PC-9 (cell line): ENCODE measurements around the gene CD300E. TPM values are rescaled to one million over a fixed set of nuclear protein-coding genes. Genes with fewer than 3 reads are reported as not detected.

Experiments used
- BruUV-seq: library from RNA; stranded (reverse); fragments of 400-500 nt; replicated peaks from 2 replicates; lab custom pipeline; 2021; lab: Mats Ljungman, UMichigan
- CTCF ChIA-PET: fragments of 300-600 bp; sonication (Branson Sonifier 250); formaldehyde crosslinking; loops from one replicate; lab custom pipeline; 2022; ENCODE audit warnings: antibody characterized with exemption; lab: Charles Lee
- POLR2A ChIA-PET: fragments of 300-600 bp; sonication (Branson Sonifier 250); formaldehyde crosslinking; loops from one replicate; lab custom pipeline; 2022; ENCODE audit warnings: antibody characterized with exemption; ENCODE audit not compliant: unreplicated experiment; lab: Charles Lee
- DNase-seq, 2 experiments: peaks; one replicate each; pipeline versions ENCODE4 v3.0.0 to v3.0.0-alpha.2; 2015 to 2022; ENCODE audit warnings: mixed read lengths in 1 of 2
- H2AFZ ChIP-seq: fragments of 200-600 bp; sonication (generic); 2 replicates; pipeline ENCODE4 v1.8.1; 2017; ENCODE audit warnings: antibody characterized with exemption
- H3F3A ChIP-seq: fragments of 200-600 bp; sonication (generic); 2 replicates; pipeline ENCODE4 v1.8.1; 2017; ENCODE audit warnings: antibody characterized with exemption, mild to moderate bottlenecking, low read depth; ENCODE audit not compliant: insufficient read depth
- H3K27ac ChIP-seq: fragments of 200-600 bp; sonication (generic); 2 replicates; pipeline ENCODE4 v1.6.1; 2016; ENCODE audit warnings: mixed run types
- H3K27me3 ChIP-seq: fragments of 200-600 bp; sonication (generic); 2 replicates; pipeline ENCODE4 v1.6.1; 2016; ENCODE audit warnings: low read depth, mixed run types; ENCODE audit not compliant: insufficient read depth
- H3K36me3 ChIP-seq: fragments of 200-600 bp; sonication (generic); 2 replicates; pipeline ENCODE4 v1.6.1; 2016; ENCODE audit warnings: low read depth, mixed run types
- H3K4me1 ChIP-seq: fragments of 200-600 bp; sonication (generic); replicated peaks from 2 replicates; pipeline ENCODE4 v1.6.1; 2016; ENCODE audit warnings: mixed run types; ENCODE audit not compliant: insufficient read depth
- H3K4me2 ChIP-seq: fragments of 200-600 bp; sonication (generic); 2 replicates; pipeline ENCODE4 v1.6.1; 2017; ENCODE audit warnings: mixed run types
- H3K4me3 ChIP-seq: fragments of 200-600 bp; sonication (generic); 2 replicates; pipeline ENCODE4 v1.6.1; 2016; ENCODE audit warnings: mixed run types
- H3K79me2 ChIP-seq: fragments of 200-600 bp; sonication (generic); 2 replicates; pipeline ENCODE4 v1.6.1; 2017; ENCODE audit warnings: low read depth, mixed run types
- H3K9me2 ChIP-seq: fragments of 200-600 bp; sonication (generic); 2 replicates; pipeline ENCODE4 v1.8.1; 2017; ENCODE audit warnings: mild to moderate bottlenecking; ENCODE audit not compliant: insufficient read depth
- H3K9me3 ChIP-seq: fragments of 200-600 bp; sonication (generic); 2 replicates; pipeline ENCODE4 v1.8.1; 2016; ENCODE audit warnings: low read depth; ENCODE audit not compliant: insufficient read depth
- H4K20me1 ChIP-seq: fragments of 200-600 bp; sonication (generic); 2 replicates; pipeline ENCODE4 v1.8.1; 2017; ENCODE audit not compliant: insufficient read depth
- EZH2 ChIP-seq: fragments of 200-600 bp; sonication (generic); IDR thresholded peaks from 2 replicates; pipeline ENCODE4 v1.8.0; 2017; ENCODE audit warnings: antibody characterized with exemption, low read depth
- intact Hi-C: fragments of 100-400 bp; cut with micrococcal nuclease; formaldehyde crosslinking; loops from one replicate; pipeline ENCODE4 v1.10.0; 2022; ENCODE audit not compliant: unreplicated experiment
- total RNA-seq: library from RNA; stranded (reverse); gene quantifications from 2 replicates; pipeline ENCODE4 v1.2.3, GENCODE V29; 2021
- TF ChIP-seq, protein P1 (sequence below): fragments of 200-600 bp; sonication (generic); conservative IDR thresholded peaks from 2 replicates; pipeline ENCODE4 v1.6.1; 2017; ENCODE audit warnings: mixed run types, antibody characterized with exemption, mild to moderate bottlenecking, moderate library complexity

The CD300E gene
- total RNA-seq, 1 experiment from 2014 or later = not detected

DNA sequence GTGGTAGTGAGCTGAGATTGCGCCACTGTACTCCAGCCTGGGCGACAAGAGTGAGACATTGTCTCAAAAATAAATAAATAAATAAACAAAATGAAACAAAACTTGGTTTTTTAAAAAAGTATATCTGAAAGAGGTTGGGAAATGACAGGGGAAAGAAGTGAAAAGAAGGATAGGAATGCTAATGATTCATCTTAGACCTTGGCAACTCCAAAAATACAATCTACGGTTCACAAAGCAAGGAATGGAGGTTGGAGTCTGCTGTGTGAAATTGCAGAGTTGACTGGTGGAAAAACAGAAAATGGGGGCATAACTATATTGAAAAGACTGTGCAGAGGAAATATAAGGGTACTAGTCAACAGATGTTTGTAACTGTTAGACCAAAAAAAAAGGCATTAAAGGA lies 40.0 kb upstream of the CD300E start:
- no peak for TF ChIP-seq EZH2
- TF ChIP-seq, protein P1, sequence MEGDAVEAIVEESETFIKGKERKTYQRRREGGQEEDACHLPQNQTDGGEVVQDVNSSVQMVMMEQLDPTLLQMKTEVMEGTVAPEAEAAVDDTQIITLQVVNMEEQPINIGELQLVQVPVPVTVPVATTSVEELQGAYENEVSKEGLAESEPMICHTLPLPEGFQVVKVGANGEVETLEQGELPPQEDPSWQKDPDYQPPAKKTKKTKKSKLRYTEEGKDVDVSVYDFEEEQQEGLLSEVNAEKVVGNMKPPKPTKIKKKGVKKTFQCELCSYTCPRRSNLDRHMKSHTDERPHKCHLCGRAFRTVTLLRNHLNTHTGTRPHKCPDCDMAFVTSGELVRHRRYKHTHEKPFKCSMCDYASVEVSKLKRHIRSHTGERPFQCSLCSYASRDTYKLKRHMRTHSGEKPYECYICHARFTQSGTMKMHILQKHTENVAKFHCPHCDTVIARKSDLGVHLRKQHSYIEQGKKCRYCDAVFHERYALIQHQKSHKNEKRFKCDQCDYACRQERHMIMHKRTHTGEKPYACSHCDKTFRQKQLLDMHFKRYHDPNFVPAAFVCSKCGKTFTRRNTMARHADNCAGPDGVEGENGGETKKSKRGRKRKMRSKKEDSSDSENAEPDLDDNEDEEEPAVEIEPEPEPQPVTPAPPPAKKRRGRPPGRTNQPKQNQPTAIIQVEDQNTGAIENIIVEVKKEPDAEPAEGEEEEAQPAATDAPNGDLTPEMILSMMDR = no peak
- H3K4me2 ChIP-seq = no peak overlapping the region
- H3F3A ChIP-seq = no peaks in the 10 kb centered on the region
- ChIA-PET CTCF (no interaction called here), POLR2A (no interaction called here)
- no peak overlapping the region for H3K4me3 ChIP-seq
- no peak overlapping the region for H3K27ac ChIP-seq
- no peaks in the 10 kb centered on the region for H3K4me1 ChIP-seq
- no peaks in the 10 kb centered on the region for H3K9me2 ChIP-seq
- no peaks in the 10 kb centered on the region for H3K36me3 ChIP-seq
- BruUV-seq = no TSS peak
- peaks cover 80% of the 10 kb centered on the region for H3K27me3 ChIP-seq
- intact Hi-C loops = no loop called here
- no peak for DNase-seq
- H4K20me1 ChIP-seq = 0 out of 2 replicates have a peak, but pooled peaks cover 4% of the 10 kb centered on the region
- H3K79me2 ChIP-seq = no peaks in the 10 kb centered on the region
- H3K9me3 ChIP-seq = no peaks in the 10 kb centered on the region
- no peak overlapping the region for H2AFZ ChIP-seq

DNA sequence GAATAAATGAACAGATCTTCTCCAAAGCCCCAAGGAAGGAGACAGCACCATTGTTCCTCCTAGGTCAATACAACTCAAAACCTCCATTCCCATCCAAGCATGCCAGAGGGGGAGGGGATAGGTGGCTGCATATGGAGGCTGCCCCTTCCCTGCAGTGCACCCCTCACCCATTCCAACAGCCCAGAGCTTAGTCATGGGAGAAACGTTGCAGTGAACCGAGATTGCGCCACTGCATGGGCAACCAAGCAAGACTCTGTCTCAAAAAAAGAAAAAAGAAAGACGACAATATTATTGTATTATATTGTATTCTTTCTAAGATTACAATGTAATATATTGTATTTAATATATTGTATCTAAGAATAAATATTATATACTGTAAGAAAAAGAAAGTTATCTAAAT lies 36.4 kb upstream of the CD300E start:
- H3K9me3 ChIP-seq = no peaks in the 10 kb centered on the region
- H3K36me3 ChIP-seq = no peaks in the 10 kb centered on the region
- H3K4me2 ChIP-seq = no peak overlapping the region
- no peak overlapping the region for H2AFZ ChIP-seq
- no peaks in the 10 kb centered on the region for H3K4me1 ChIP-seq
- H3K27ac ChIP-seq = no peak overlapping the region
- H3K27me3 ChIP-seq = peaks cover 84% of the 10 kb centered on the region
- no peak for DNase-seq
- CTCF ChIA-PET = no interaction called here
- no TSS peak for BruUV-seq
- H3K79me2 ChIP-seq = no peaks in the 10 kb centered on the region
- no peak overlapping the region for H3K4me3 ChIP-seq
- TF ChIP-seq EZH2 = no peak
- TF ChIP-seq, protein P1 = no peak
- no peaks in the 10 kb centered on the region for H3K9me2 ChIP-seq
- no peaks in the 10 kb centered on the region for H3F3A ChIP-seq
- intact Hi-C loops = no loop called here
- POLR2A ChIA-PET = no interaction called here
- no peaks in the 10 kb centered on the region for H4K20me1 ChIP-seq

DNA sequence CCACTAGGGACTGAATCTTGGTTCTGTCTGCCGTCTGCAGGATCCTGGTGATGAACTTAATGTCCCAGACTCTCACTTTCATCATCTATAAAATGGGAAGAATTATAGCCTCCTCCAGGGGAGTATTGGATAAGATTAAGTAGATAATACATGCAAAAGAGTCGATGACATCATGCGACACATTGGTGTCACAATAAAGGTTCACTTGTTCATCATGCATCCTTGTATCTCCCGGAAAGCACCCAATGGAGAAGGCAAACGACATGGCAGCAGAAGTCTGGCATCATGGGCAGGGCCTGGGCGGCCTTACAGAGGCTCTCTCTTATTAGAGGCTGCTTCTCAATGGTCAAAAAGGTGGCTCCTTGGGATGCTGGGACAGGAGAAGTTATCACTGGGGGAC lies 35.1 kb upstream of the CD300E start:
- H3K9me3 ChIP-seq = no peaks in the 10 kb centered on the region
- TF ChIP-seq EZH2 = no peak
- TF ChIP-seq, protein P1 = no peak
- DNase-seq = no peak
- BruUV-seq = no TSS peak
- intact Hi-C loops = no loop called here
- ChIA-PET POLR2A (no interaction called here), CTCF (no interaction called here)
- H2AFZ ChIP-seq = no peak overlapping the region
- no peaks in the 10 kb centered on the region for H3K79me2 ChIP-seq
- no peaks in the 10 kb centered on the region for H3K4me1 ChIP-seq
- H4K20me1 ChIP-seq = no peaks in the 10 kb centered on the region
- no peak overlapping the region for H3K27ac ChIP-seq
- no peaks in the 10 kb centered on the region for H3K9me2 ChIP-seq
- H3K4me3 ChIP-seq = no peak overlapping the region
- H3K27me3 ChIP-seq = peaks cover 84% of the 10 kb centered on the region
- no peaks in the 10 kb centered on the region for H3F3A ChIP-seq
- H3K4me2 ChIP-seq = no peak overlapping the region
- no peaks in the 10 kb centered on the region for H3K36me3 ChIP-seq
